ENCODE results near the gene NLRP12. TPM values are rescaled to one million over a fixed set of nuclear protein-coding genes. Genes with fewer than 3 reads are reported as not detected.

NLRP12 gene
- total RNA-seq, 3 donors from 2014 or later: 0.19 to 0.28 TPM; not detected in 1

- H3K4me1 ChIP-seq (ENCODE audit: low read depth): no peaks in the 10 kb centered on the region
- no peak for TF ChIP-seq CTCF (IDR thresholded peaks at IDR 0.05)
- no peak for DNase-seq
- H3K36me3 ChIP-seq (ENCODE audit: low read depth): no peaks in the 10 kb centered on the region
- no peak overlapping the region for H3K4me3 ChIP-seq
- intact Hi-C loops (cut with DNase I, micrococcal nuclease): no loop called here
- ATAC-seq: no peak
- no peaks in the 10 kb centered on the region for H3K9me3 ChIP-seq
Observed at GRCh38 chr19:53823380-53824120, 564 bp downstream of the NLRP12 start.

DNA sequence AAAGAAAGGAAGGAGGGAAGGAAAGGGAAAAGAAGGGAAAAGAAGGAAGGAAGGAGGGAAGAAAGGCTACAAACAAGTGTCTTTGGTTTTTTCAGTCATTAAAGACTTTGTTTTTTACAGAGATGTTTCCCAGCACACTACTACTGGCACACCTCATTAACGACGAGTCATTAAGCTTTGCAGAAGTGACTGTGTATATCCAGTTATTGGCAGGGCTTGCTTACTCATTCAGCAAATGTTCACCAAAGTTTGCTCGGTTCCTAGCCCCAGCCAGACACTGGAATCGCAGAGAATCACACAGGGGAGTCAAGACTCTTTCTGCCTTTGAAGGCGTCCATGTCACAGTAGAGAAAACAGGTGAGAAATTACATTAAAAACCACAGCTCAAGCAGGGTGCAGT is 4.3 kb downstream of the NLRP12 start:
- TF ChIP-seq CTCF (IDR thresholded peaks at IDR 0.05): no peak
- DNase-seq: no peak
- Histone ChIP-seq H3K4me1 (ENCODE audit: low read depth) (no peaks in the 10 kb centered on the region), H3K9me3 (no peaks in the 10 kb centered on the region), H3K4me3 (no peak overlapping the region), H3K36me3 (ENCODE audit: low read depth) (no peaks in the 10 kb centered on the region)
- no peak for ATAC-seq
- intact Hi-C loops (cut with DNase I, micrococcal nuclease): no loop called here

- no peak for DNase-seq
- no peaks in the 10 kb centered on the region for H3K9me3 ChIP-seq
- H3K4me3 ChIP-seq: no peak overlapping the region
- no peak for ATAC-seq
- intact Hi-C loops (cut with DNase I, micrococcal nuclease): no loop called here
- TF ChIP-seq CTCF (IDR thresholded peaks at IDR 0.05): no peak
- no peaks in the 10 kb centered on the region for H3K4me1 ChIP-seq (ENCODE audit: low read depth)
- no peaks in the 10 kb centered on the region for H3K36me3 ChIP-seq (ENCODE audit: low read depth)
Observed at GRCh38 chr19:53818756-53819155, 5.4 kb downstream of the NLRP12 start.

DNA sequence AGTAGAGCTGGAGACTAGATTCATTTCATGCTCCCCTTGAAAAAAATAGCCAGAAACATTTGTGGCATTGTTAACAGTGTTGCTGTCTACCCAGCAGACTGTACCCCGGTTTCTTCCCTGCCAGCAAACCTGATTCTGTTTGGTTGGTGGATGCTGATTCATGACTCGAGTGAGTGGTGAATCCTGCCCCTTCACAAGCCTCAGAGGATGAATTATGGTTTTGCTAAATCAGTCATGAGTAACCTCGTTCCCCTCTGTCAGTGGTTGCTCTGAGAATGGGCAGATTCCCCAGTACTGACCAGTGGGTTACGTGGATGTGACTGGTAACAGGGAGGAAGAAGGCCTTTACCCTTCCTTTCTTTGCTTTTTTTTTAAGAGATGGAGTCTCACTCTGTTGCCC is 10.1 kb downstream of the NLRP12 start:
- no peak for TF ChIP-seq CTCF (IDR thresholded peaks at IDR 0.05)
- ATAC-seq (no peak), DNase-seq (no peak)
- intact Hi-C loops (cut with DNase I, micrococcal nuclease): no loop called here
- Histone ChIP-seq H3K9me3 (no peaks in the 10 kb centered on the region), H3K36me3 (ENCODE audit: low read depth) (no peaks in the 10 kb centered on the region), H3K4me3 (no peak overlapping the region), H3K4me1 (ENCODE audit: low read depth) (no peaks in the 10 kb centered on the region)

- H3K4me1 ChIP-seq (ENCODE audit: low read depth): no peaks in the 10 kb centered on the region
- no peaks in the 10 kb centered on the region for H3K36me3 ChIP-seq (ENCODE audit: low read depth)
- no peak for TF ChIP-seq CTCF (IDR thresholded peaks at IDR 0.05)
- DNase-seq: no peak
- no peaks in the 10 kb centered on the region for H3K9me3 ChIP-seq
- H3K4me3 ChIP-seq: no peak overlapping the region
- ATAC-seq: no peak
- intact Hi-C loops (cut with DNase I, micrococcal nuclease): no loop called here
Observed at GRCh38 chr19:53812335-53812734, 11.8 kb downstream of the NLRP12 start.

GRCh38 chr19:53810891-53811290 is 13.2 kb downstream of the NLRP12 start:
- H3K9me3 ChIP-seq: no peaks in the 10 kb centered on the region
- no peak overlapping the region for H3K4me3 ChIP-seq
- ATAC-seq (no peak), DNase-seq (no peak)
- no peak for TF ChIP-seq CTCF (IDR thresholded peaks at IDR 0.05)
- H3K36me3 ChIP-seq (ENCODE audit: low read depth): no peaks in the 10 kb centered on the region
- intact Hi-C loops (cut with DNase I, micrococcal nuclease): no loop called here
- H3K4me1 ChIP-seq (ENCODE audit: low read depth): no peaks in the 10 kb centered on the region
